Activated gamma-delta T cell (primary cell): Measurements from ENCODE around the gene KDELR1.

Experiments used
- DNase-seq: peaks from one replicate; lab custom pipeline; 2025; lab: John Stamatoyannopoulos, UW
- total RNA-seq, 2 donors: gene quantifications; one replicate each; lab custom pipeline; 2026; lab: John Stamatoyannopoulos, UW

The KDELR1 gene
- 25.1 to 26.8 reads per million in 2 donors for total RNA-seq

DNA sequence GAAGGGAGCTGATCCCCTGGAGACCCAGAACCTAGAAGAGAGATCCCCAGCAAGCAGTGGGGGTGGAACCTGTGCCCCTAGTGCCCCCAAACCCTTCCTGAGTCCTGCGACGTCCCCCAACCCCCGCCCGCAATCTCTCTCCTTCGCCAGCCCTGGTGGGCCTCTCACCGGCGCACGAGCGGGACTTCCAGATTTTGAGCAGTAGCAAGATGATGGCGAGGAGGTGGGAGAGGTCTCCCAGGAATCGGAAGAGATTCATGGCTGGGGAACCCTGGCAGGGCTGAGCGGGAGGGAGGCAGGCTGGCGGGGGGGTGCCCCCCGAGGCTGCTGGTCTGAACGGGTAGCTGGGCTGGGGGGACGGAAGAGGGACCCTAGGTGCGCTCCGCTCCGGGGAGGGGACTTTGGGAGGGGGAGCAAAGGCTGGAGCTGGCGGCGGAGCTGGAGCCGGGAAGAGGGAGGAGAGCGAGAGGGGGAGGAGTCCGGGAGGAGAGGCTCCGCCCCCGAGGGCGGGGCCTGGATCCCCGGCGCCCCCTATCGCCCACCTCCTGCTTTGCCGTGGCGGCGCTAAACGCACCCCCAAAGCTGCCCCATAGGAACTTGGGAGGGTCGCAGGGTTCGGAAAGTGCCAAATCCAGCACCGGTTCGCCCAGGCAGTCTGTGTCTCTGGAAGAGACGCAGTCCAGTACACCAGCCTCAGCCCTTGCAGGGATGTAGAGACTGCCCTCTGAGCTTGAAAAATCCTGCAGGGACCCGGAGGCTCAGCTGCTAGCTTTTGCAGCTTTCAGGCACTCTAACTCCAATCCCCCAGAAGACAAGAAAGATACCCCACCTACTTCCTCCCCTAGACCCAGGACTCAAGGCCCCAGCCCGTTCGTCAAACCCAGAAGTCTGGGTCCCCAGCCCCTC is at the start of gene KDELR1:
KDELR1 (minus strand) TSS at position 452 of the 906 bp plus-strand sequence; CDS start at position 259, 193 bp downstream.
- peak; percentile 42 for DNase-seq

DNA sequence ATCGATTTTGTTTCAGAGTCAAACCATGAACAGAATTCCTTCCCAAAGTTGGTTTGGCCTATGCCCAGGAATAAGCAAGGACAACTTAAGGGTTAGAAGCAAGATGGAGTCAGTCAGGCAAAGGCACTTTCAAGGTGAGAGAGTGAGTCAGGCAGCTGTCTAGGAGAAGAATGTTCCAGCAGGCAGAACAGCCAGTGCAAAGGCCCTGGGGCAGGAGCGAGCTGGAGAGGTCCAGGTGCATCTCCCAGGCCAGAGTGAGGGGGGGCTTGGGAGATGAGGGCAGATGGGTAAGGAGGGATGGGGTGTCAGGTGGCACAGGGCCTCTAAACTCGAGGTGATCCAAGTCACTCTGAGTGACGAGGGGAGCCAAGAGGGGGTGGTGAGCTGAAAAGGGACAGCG is 45.2 kb upstream of the KDELR1 start:
- DNase-seq = no peak

DNA sequence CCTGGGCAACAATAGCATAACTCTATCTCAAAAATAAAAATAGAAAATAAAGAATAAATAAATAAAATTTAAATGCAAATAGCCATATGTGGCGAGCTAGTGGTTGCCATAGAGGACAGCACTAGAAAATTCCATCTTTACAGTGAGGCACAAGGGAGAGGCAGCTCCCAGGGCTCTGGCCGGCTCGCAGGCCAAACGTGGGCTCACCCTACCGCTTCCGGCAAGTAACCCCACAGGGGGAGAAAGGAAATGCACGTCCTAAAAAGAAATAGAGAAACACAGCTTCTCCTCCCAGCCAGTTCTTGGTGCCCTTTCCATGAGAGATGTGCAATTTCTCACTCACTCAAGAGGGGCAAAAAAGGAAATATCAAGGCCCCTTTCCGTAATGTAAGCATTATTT is 42.0 kb upstream of the KDELR1 start:
- DNase-seq = no peak

DNA sequence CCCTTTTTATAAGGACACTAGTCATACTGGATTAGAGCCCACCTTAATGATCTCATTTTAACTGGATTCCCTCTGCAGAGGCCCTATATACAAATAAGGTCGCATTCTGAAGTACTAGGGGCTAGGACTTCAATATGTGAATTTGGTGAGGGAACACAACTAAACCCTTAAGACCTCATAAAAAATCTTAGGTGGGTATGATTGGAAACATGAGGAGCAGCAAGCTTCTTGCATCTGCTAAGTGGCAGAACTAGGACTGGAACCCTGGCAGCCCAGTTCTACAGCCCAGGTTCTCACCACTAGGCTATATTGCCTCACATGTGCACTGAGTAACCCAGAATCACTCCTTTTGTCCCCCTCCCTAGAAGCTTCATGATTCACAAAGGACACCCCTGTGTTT is 37.3 kb upstream of the KDELR1 start:
- DNase-seq = no peak

DNA sequence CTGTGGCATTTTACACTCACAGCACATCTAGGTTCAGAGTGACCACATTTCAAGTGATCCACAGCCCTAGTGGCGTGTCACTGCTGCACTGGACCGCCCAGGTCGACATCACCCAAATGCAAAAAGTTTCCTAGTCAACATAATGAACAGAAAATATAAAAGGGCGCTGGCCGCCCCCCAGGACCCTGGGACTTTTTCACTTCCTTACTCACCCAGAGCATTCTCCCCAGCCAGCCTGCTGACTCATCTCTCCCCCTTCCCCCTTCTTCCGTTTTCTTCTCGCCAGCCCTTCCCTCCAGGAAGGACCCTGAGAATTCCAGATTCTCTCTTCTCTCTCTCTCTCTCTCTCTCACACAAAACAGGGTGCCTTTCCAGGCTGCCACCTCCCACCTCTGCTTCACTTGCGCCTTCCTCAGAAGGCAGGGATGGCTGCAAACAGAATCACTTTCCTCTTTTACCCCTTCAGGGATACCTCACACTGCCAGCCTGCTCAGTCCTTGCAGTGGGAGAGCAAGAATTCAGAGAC is 33.4 kb upstream of the KDELR1 start:
- no peak for DNase-seq

DNA sequence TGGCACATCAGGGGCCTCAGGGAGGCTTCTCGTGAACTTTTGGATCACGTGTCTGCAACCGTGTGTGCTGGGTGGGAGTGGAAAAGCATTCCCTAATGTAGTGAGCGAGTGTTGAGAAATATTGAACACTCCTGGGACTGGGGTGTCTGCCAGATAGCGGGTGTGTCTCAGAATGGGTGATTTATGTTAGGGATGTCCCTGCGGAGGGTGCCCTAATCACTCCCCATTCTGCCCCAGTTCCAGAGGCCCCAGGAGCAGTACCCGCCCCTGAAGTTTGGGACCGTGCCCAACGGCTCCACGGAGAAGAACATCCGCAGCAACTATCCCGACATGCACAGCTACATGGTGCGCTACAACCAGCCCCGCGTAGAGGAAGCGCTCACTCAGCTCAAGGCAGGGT is 30.2 kb upstream of the KDELR1 start:
- no peak for DNase-seq

DNA sequence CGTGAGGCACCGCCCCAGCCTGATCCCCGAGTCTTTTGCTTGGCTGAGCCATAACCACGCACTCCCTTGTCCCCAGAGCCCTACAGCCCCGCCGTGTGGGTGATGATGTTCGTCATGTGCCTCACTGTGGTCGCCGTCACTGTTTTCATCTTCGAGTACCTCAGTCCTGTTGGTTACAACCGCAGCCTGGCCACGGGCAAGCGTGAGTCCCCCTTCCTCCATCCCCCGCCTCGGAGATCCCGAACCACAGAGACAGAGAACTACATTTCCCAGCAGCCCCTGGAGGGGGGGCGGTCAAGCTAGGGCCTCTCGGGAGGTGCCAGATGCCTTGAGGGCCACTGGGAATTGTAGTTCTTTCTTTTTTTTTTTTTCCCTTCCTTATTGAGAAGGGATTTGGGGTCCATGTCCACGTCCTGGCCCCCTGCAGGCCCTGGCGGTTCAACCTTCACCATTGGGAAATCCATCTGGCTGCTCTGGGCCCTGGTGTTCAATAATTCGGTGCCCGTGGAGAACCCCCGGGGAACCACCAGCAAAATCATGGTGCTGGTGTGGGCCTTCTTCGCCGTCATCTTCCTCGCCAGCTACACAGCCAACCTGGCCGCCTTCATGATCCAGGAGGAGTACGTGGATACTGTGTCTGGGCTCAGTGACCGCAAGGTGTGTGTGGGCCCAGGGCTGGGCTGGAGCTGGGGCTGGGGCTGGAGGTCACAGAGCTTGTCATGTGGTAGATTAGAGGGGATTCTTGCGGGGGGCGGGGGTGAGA is 28.0 kb upstream of the KDELR1 start:
- no peak for DNase-seq

DNA sequence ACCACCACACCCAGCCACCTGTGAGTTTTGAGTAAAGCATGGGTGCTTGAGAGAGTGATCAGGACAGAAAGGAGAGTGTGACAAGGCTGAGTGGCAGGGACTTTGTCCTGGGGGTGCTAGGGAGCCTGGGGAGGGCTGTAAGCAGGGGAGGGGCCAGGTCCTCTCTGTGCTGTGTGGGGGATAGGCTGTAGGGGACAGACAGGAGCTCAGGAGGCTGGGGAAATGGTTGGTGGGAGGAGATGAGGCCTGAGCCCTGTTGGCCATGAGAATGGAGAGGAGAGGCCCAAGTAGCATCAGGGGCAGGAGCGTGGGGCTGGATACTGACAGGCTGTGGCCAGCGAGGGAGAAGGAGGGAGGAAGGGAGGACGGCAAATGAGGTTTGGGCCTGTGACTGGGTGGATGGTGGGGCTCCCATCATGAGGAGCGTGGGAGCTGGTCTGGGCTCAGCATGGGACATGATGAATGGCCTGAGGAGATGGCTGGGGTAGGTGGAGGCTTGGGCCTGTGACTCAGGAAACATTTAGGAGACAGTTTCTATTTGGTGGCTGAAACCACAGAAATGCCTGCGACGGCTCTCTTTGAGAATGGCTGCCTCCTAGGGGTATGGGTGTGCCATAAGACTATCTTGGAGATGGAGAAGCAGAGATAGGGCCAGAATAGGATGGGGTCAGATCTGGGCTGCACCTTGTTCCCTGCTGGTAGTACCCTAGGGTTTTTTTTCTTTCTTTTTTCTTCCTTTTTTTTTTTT is 27.1 kb upstream of the KDELR1 start:
- DNase-seq = no peak

DNA sequence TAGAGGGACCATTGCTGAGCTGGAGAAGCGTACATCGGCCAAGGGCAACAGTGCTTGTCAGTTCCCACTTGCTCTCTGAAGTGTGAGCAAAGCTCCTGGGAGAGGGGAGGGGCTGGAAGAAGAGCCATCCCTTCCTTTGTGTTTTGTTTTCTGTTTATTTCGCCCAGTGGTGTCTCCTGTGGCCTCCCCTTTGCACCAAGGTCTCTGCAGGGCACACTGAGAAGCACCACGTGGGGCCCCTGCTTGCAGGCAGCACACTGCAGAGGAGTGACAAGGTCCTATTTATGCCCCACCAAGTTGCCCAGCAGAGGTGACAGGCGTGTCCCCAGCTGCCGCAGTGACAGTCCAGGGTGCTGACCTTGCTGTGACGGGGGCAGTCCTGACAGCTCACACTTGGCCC is 26.1 kb upstream of the KDELR1 start:
- no peak for DNase-seq

DNA sequence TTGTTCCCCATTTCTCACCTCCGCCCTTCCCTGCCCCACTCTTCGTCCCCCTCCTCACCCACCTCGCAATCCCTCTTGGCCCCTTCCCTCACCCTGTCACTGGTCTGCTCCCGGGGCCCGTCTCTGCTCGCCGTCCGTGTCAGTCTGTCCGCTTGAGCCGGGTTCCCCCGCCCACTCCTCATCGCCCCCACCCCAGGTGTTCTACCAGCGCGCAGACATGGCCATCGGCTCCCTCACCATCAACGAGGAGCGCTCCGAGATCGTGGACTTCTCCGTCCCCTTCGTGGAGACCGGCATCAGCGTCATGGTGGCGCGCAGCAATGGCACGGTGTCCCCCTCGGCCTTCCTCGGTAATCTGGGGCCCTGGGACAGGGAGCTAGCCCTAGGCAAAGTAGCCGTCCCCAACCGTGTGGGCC is 24.5 kb upstream of the KDELR1 start:
- no peak for DNase-seq

DNA sequence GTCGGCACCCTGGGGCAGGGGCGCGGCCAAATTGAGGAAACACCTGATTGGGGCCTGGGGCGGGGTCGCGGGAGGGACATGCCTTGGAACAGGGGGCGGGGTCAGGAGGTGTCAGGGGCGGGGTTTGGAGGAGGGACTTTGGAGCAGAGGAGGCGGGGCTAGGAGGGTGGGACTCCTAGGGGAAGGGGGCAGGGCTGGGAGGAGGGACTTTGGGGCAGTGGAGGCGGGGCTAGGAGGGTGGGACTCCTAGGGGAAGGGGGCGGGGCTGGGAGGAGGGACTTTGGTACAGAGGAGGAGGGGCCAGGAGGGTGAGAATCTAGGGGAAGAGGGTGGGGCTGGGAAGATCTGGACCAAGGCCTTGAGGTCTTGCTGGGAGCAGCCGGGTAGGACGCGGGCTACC is 24.0 kb upstream of the KDELR1 start:
- peak; percentile 30 for DNase-seq

DNA sequence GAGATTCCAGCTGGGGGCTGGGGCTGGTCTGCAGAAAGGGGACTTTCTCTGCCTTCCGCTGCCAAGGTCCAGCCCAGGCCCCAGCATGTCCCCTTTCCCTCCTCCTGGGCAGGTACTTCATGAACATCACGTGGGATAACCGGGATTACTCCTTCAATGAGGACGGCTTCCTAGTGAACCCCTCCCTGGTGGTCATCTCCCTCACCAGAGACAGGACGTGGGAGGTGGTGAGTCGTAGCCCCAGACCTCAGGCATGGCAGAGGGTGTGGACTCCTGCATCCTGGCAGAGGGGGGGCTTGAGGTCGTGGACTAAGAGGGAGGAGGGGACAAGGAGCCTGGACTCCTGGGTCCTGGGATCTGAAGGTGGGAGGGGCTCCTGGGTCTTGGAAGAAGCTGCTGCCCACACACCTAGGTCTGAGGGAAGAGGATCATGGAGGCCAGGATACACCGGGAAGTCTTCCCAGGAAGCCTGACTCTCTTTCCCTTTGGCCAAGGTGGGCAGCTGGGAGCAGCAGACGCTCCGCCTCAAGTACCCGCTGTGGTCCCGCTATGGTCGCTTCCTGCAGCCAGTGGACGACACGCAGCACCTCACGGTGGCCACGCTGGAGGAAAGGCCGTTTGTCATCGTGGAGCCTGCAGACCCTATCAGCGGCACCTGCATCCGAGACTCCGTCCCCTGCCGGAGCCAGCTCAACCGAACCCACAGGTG is 22.7 kb upstream of the KDELR1 start:
- no peak for DNase-seq

DNA sequence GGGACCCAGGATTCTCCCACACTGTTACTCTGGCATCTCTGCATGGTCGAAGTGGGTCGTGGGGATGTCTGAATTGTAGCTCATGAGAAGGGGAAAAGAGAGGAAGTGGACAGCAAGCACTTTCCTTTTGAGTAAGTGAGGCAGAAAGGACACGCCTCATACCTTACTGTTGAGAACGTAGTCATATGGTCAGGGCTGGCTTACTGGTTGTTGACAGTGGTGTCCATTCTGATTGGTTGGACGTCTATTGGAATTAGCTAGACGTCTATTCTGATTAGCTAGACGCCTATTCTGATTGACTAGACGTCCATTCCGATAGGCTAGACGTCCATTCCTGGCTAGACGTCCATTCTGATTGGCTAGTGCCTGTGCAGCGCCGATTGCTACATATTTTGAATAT is 14.5 kb upstream of the KDELR1 start:
- DNase-seq = no peak

DNA sequence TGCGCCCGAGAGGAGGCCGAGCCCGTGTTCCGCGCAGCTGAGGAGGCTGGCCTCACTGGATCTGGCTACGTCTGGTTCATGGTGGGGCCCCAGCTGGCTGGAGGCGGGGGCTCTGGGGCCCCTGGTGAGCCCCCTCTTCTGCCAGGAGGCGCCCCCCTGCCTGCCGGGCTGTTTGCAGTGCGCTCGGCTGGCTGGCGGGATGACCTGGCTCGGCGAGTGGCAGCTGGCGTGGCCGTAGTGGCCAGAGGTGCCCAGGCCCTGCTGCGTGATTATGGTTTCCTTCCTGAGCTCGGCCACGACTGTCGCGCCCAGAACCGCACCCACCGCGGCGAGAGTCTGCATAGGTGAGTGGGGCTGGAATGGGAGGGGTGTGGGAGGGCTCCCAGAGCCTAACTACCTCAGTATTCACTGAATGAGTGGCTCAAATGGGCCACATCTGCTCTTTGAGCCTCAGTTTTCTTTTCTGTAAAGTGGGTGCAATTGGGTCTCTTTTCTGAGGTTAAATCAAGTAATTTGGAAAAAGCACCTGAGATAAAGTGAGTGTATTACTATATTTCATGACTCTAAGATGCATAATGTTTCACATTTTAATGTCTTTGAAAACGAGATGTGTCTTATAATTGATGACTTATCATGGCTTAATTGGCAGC is 13.8 kb upstream of the KDELR1 start:
- no peak for DNase-seq

DNA sequence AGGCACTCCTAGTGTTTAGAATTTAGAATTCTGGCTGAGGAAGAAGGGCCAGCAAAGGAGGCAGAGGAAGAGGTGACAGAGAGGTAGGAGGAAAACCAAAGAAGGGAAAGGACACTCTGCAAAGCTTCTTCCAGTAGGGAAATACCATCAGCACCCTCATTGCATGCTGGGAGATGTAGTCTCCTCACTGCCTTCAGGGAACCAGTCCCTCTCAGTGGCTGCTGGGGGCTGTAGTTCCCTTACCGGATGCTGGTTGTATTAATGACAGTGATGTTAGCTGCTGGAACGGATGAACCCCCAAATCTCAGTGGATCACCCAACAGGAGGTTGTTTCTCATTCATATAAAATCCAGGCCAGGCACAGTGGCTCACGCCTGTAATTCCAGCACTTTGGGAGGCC is 12.3 kb upstream of the KDELR1 start:
- no peak for DNase-seq

DNA sequence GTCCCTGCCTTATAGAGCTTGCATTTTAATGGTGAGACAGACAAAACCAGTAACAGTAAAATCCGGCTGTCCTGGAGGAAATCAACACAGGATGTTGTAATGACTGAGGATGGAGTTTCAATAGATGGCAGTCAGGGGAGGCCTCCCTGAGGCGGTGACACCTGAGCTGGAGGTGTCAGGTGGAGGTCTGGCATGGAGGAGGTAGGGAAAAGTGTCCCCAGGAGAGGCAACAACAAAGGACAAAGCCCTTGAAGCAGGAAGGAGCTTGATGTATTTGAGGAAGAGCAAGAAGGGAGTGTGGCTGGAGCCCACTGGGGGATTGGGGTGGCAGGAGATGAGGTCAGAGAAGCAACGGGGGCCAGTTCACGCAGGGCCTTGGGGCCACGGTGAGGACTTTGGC is 9.9 kb upstream of the KDELR1 start:
- no peak for DNase-seq

DNA sequence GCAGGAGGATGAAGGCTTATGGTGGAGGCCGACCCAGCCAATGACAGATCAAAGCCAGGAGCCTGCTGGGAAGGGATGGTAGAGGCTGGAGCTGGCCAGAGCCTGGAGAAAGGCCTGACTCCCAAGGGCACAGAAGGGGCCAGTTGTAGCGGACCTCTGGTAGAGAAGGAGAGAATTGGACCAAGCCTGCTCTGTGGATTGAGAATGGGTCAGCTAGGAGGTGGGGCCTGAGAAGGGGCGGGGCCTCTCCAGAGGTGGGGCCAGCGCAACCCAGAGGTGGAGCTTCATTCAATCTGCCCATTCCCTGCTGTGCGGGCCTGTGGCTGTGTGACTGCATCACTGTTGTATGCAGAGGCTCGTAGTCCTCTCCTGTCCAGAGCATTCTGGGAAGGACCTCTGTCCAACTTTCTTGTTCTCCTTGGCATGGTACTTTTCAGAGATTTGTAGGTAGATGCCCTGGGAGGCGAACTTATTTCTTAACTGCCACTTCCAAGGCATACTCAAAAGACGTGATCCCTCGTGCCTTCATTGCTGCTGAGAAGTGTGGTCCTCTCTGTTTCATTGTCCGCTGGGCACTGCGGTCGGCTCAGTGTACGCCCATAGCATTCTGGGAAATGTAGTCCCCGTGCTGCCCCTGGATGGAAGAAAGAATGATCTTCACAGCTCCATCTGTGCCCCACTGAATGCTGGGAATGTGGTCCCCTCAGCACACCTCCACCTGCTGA is 8.8 kb upstream of the KDELR1 start:
- DNase-seq = no peak

DNA sequence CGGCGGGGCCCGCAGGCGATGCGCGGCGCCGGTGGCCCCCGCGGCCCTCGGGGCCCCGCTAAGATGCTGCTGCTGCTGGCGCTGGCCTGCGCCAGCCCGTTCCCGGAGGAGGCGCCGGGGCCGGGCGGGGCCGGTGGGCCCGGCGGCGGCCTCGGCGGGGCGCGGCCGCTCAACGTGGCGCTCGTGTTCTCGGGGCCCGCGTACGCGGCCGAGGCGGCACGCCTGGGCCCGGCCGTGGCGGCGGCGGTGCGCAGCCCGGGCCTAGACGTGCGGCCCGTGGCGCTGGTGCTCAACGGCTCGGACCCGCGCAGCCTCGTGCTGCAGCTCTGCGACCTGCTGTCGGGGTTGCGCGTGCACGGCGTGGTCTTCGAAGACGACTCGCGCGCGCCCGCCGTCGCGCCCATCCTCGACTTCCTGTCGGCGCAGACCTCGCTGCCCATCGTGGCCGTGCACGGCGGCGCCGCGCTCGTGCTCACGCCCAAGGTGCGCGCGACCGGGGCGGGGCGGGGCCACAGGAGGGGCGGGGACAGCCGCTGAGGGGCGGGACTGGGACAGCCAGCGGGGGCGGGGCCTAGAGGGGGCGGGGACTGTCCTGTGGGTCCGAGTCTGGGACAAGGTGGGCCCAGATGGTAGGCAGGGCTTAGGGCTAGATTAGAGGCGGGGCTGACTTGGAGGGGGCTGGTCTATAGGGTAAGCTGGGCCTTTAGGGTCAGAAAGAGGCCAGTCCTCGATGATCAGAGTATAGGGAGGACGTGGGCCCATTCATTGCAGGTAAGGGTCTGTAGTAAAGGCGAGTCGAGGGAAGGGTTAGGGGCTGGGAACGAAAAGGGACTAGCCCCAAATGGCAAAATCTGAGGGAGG is 7.3 kb upstream of the KDELR1 start:
- peak; percentile 86 for DNase-seq

DNA sequence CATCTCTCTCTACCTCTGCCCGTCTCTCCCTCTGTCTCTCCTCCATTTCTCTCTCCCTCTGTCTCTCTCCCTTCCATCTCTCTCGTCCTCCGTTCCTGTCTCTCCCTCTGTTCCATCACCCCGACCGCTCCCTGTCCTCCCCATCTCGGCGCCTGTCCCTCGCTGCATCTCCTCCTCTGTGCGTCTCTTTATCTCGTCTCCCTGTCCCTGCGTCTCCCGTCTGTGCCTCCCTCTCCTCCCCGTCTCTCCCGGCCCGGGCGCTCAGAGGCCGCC is 6.7 kb upstream of the KDELR1 start:
- no peak for DNase-seq
